T follicular helper cell (primary cell): Measurements from ENCODE around the gene THG1L.

Source experiments
- DNase-seq: peaks from one replicate; pipeline ENCODE4 v3.0.0-alpha.2; 2020; ENCODE audit warnings: low read depth

THG1L gene

DNA sequence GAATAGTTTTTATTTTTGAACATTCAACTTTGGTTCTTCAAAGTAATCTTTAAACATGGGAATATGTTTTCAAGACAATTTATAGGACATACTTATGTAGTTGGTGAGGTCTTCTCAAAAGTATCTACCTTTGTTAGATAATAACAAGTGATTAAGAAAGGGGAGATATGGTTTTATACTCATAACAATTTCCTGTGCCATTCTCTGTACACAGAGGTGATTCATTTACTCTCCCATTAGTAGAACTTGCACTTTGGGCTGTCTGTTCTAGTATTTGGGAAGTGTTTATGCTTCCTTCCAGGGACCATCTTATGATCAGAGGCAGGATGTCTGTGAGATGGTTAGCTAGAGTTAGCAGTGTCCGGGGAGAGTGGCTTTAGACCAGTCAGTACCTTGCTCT, 27.5 kb downstream of the THG1L start:
- DNase-seq: no peak

DNA sequence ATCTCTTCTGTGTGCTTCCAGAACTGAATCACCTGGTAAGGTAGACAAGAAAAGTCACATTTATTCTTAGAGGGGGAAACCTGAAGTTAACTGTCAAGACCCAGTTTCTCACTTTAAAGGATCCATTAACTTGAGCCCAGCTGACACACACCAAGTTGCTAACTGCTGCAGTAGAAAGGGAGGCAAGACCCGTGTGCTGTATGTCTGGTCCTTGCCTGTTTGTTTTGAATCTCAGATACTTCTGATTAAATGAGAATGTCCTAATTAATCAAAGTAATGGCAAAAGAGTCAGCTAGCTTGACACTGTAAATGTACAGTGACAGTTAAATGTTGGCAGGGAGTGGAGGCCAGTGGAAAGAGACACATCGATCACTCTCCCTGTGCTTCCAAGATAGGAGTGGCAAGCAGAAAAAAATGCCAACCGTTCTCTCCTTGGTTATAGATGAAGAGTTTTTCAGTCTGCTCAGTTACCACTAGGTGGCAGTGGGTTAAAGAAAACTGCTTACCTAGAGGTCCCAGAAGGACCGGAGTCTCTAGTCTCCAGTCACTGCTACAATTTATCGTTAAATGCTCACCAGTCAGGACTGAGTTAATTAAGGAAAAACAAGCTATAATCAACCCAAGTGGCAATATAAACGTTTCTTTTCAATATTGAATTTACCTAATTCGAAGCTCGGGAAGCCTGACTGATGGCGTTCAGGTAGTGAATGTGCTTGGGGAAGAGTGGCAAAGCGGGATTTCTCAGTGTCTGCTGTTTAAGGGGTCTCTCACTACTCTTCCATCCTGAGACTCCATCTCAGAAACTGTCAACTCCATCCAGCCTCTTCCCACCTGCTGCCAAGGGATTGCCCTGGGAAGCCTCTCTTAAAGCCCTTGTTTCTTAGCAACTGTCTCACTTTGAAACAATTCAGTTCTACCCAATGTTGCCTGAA, 30.7 kb downstream of the THG1L start:
- peak; percentile 2 for DNase-seq

DNA sequence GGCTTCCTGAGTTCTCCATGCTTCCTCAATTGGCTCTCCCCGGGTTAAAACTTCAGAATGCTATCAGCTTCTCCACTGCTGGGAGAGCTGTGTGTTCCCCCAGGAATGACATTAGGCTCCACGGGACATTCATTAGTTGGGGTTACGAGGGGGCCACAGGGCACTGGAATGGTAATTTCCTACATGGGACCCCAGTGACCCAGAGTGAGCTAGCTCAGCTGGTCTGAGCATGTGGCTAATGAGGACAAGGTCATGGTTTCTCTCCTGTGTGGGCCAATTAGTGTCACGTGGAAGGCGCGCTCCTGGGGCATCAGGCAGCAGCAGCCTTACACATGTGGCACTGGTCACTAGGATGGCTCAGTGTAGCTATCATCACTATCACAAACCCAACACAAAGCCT, 33.3 kb downstream of the THG1L start:
- DNase-seq: no peak

DNA sequence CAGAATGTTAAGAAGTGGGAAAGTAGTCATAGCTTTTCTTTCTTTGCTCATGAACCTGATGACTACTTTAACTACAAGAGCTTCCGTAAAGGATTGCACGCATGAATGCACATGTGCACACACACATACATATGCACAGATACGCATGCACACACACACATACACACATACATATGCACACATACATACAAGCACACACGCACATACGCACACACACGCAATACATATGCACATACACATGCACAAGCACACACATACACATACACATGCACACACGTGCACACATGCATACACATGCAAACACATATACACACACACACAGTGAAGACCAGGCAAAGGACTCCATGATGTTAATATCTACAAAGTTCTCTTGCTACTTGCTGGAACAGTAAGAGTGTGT, 35.2 kb downstream of the THG1L start:
- no peak for DNase-seq

DNA sequence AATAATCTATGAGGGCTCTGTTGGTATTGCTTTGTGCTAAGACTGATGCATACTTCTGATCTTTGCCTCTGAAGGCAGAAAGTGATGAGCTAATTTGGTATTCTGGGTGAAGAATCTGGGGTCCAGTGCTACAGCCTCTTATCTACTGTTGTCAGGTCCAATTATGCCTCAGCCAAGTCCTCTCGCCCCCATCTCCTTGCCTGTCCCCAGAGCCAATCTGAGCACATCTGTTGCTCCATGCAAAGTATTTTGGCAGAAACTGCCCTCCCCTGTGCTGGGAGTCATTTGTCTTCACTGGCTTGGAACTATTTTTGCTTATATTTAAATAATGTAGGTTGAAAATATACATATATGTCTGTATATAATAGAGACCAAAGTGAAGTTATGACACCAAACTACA, 35.7 kb downstream of the THG1L start:
- no peak for DNase-seq

DNA sequence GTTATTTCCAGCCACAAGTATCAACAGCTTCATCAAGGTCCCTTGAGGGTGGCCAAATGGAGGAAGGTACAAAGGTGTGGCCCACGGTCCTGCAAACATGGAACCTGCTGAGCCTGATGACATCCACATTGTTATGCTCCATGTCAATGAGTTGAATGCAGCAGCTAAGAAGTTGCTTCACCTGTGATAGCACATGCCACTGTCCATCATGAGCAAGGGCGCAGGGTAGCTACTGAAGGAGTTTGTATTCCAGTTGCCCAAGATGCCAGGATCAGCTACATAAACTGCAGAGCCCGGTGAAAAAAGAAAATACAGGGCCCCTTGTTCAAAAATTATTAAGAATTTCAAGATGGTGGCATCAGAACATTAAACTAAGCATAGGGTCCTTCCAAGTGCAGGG, 36.5 kb downstream of the THG1L start:
- DNase-seq: no peak

DNA sequence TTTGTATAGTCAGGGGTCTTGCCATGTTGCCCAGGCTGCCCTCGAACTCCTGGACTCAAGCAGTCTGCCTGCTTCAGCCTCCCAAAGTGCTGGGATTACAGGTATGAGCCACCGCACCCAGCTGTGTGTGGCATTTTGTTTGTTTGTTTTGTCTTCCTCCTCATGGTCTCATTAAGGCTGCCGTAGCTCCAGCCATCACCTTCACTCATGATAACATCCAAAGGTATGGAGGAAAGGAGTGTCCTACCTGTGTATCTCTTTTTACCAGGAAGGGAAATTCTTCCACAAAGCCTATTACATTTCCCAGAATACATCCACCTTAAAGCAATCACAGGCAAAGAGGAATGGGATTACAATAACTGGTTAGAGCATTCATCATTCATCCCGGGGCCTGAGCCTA, 39.4 kb downstream of the THG1L start:
- no peak for DNase-seq

DNA sequence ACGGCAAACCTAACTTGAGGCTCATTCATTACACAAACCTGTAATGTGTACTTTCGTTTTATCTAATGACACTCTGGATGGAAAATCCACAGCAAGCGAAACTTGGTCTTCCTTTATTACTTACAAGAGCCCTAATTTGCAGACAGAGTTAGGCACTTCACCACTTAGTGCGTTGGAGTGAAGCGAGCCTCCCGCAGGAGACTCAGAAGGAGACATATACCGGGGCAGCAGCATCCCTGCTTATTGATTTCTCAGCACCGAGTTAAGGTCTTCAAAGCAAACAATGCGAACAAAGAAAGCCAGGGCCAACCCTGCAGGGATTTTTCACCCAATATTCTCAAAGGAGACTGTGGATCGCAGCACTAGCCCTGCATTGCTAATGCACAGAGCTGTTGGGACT, 40.9 kb downstream of the THG1L start:
- no peak for DNase-seq

DNA sequence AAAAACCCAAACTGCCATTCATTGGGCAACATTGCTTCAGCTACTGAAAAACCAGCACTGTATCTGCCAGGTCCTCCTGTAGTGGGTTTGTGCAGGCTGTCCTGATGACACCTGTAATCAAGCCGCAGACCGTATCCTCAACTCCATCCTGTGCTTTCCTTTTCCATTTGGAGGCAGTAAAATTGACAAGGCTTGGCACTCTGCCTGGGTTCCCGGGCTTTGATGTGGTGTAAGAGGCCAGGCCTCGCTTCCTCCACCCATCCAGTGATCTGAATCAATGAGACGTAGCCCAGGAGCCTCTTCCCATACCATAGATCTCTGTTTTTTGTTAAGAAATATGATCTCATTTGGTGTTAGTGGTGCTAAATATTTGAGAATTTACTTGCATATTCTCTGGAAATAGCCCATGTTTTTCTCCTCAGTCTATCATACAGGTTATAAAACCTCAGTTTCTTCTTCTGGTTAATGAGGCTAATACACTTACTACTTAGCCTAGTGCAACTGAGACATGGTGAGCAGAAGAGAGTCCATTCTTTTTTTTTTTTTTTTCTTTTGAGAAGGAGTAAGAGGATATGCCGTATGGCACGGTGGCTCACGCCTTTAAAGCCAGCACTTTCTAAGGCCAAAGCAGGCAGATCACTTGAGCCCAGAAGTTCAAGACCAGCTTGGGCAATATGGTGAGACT, 47.0 kb downstream of the THG1L start:
- DNase-seq: no peak

DNA sequence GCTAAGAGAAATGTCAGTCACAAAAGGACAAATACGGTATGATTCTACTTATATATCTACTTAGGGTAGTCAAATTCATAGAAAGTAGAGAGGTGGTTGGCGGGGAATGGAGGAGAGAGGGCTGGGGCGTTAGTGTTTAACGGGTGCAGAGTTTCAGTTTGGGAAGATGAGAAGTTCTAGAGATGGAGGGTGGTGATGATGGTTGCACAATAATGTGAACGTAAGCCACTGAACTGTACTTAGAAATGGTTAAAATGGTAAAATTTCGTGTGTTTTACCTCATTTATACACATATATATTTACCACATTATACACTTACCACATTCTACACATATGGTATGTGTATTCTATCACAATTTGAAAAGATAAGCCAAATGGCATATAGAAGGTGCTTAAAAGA, 48.0 kb downstream of the THG1L start:
- DNase-seq: no peak

DNA sequence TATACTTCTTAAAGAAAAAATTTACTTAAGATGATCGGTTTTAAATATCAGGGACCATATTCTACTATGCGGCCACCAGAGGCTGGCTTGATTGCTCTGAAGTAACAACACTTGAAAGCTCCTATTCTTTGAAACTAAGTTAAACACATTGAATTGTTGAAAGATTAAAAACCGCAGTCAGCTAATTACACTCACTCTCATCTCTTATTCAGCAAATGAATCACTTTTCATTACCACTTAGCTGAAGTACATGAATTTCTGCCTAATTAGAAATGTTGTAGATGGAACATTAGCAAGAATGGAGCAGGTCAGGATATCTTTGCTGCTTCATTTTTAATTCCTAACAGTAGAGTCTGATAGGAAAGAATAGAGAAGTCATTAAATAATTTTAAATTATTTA, 54.6 kb downstream of the THG1L start:
- no peak for DNase-seq
